GM12865 (cell line): ENCODE data around the gene VWA1.
"Not testable (repeated sequence)": the region's sequence is repeated elsewhere in the genome, so short reads cannot be mapped to it uniquely, and the experiment has no call there.

Experiments used
- DNase-seq: peaks from one replicate; pipeline ENCODE4 v3.0.0; 2010; ENCODE audit warnings: low read depth
- H3K4me3 ChIP-seq: 2 replicates; pipeline ENCODE4 v1.5.1; 2011; ENCODE audit warnings: mild to moderate bottlenecking, low read depth, low read length, control low read depth
- CTCF ChIP-seq: IDR thresholded peaks from 2 replicates; pipeline ENCODE4 v1.5.1; 2011; ENCODE audit warnings: low read length, control low read depth, low read depth, inconsistent platforms; ENCODE audit not compliant: insufficient read depth; ENCODE audit errors: missing control alignments

The VWA1 gene

GRCh38 chr1:1477206-1477605, 41.7 kb downstream of the VWA1 start:
- no peak for TF ChIP-seq CTCF
- no peak for DNase-seq
- no peak overlapping the region for H3K4me3 ChIP-seq

- no peak for TF ChIP-seq CTCF
- DNase-seq, result no peak
- H3K4me3 ChIP-seq, result no peak overlapping the region
Measured at GRCh38 chr1:1479547-1480487, 44.3 kb downstream of the VWA1 start.

- not testable (repeated sequence) for DNase-seq, H3K4me3 ChIP-seq
Measured at GRCh38 chr1:1480488-1480867, 45.0 kb downstream of the VWA1 start.

- H3K4me3 ChIP-seq, DNase-seq: not testable (repeated sequence)
Measured at GRCh38 chr1:1481811-1482210, 46.3 kb downstream of the VWA1 start.

GRCh38 chr1:1482856-1483255, 47.4 kb downstream of the VWA1 start:
- no peak for TF ChIP-seq CTCF
- no peak for DNase-seq
- no peak overlapping the region for H3K4me3 ChIP-seq

GRCh38 chr1:1483714-1484113, 48.2 kb downstream of the VWA1 start:
- no peak for DNase-seq
- TF ChIP-seq CTCF, result no peak
- H3K4me3 ChIP-seq, result no peak overlapping the region

- not testable (repeated sequence) for DNase-seq, H3K4me3 ChIP-seq
Measured at GRCh38 chr1:1484976-1485750, 49.7 kb downstream of the VWA1 start.

GRCh38 chr1:1485755-1486317, 50.3 kb downstream of the VWA1 start:
- H3K4me3 ChIP-seq, DNase-seq: not testable (repeated sequence)

GRCh38 chr1:1487701-1488100, 52.2 kb downstream of the VWA1 start:
- no peak overlapping the region for H3K4me3 ChIP-seq
- no peak for TF ChIP-seq CTCF
- no peak for DNase-seq
